Mononuclear cell (primary cell): ENCODE measurements around the gene SAMD4A. TPM values are rescaled to one million over a fixed set of nuclear protein-coding genes. Genes with fewer than 3 reads are reported as not detected.
"Not testable (repeated sequence)": the region's sequence is repeated elsewhere in the genome, so short reads cannot be mapped to it uniquely, and the experiment has no call there.

Source experiments
- H3K27me3 ChIP-seq: 2 replicates; pipeline ENCODE4 v1.6.0; 2011; ENCODE audit warnings: low read length, control low read depth; ENCODE audit not compliant: insufficient read depth
- H3K4me1 ChIP-seq: 2 replicates; pipeline ENCODE4 v1.5.1; 2011; ENCODE audit warnings: mild to moderate bottlenecking, low read length, control low read depth; ENCODE audit not compliant: insufficient read depth
- H3K4me3 ChIP-seq: 2 replicates; pipeline ENCODE4 v1.5.1; 2011; ENCODE audit warnings: mild to moderate bottlenecking, low read length, moderate library complexity
- H3K9me3 ChIP-seq: 2 replicates; pipeline ENCODE4 v1.5.1; 2011; ENCODE audit warnings: low read depth, mild to moderate bottlenecking, control low read depth, low read length
- total RNA-seq: library from RNA; depleted of rRNA; stranded (reverse); fragments of >200 nt; gene quantifications from one replicate; pipeline ENCODE4 v1.2.3, GENCODE V29; 2012

Gene SAMD4A
- total RNA-seq, 1 donor, result 2.0 TPM

- H3K27me3 ChIP-seq, result no peaks in the 10 kb centered on the region
Observed at GRCh38 chr14:54600717-54601109, 33.8 kb downstream of the SAMD4A start.

GRCh38 chr14:54603362-54603761 lies 36.4 kb downstream of the SAMD4A start:
- Histone ChIP-seq H3K27me3 (no peaks in the 10 kb centered on the region), H3K4me3 (no peak overlapping the region), H3K9me3 (no peaks in the 10 kb centered on the region), H3K4me1 (no peaks in the 10 kb centered on the region)

More at GRCh38 chr14:54600717-54601109, 33.8 kb downstream of the SAMD4A start:
- no peaks in the 10 kb centered on the region for H3K9me3 ChIP-seq
- H3K4me1 ChIP-seq, result no peaks in the 10 kb centered on the region
- H3K4me3 ChIP-seq, result no peak overlapping the region

GRCh38 chr14:54606178-54606577 lies 39.2 kb downstream of the SAMD4A start:
- Histone ChIP-seq H3K27me3 (no peaks in the 10 kb centered on the region), H3K9me3 (no peaks in the 10 kb centered on the region)

GRCh38 chr14:54606631-54607133 lies 39.8 kb downstream of the SAMD4A start:
- H3K27me3 ChIP-seq, result no peaks in the 10 kb centered on the region
- no peak overlapping the region for H3K4me3 ChIP-seq
- H3K9me3 ChIP-seq, result no peaks in the 10 kb centered on the region
- no peaks in the 10 kb centered on the region for H3K4me1 ChIP-seq

More at GRCh38 chr14:54606178-54606577, 39.2 kb downstream of the SAMD4A start:
- Histone ChIP-seq H3K4me1 (no peaks in the 10 kb centered on the region), H3K4me3 (no peak overlapping the region)

- Histone ChIP-seq H3K9me3 (no peaks in the 10 kb centered on the region), H3K27me3 (no peaks in the 10 kb centered on the region), H3K4me1 (no peaks in the 10 kb centered on the region), H3K4me3 (no peak overlapping the region)
Observed at GRCh38 chr14:54609576-54609975, 42.6 kb downstream of the SAMD4A start.

- H3K4me1 ChIP-seq, result no peaks in the 10 kb centered on the region
- no peaks in the 10 kb centered on the region for H3K9me3 ChIP-seq
- H3K27me3 ChIP-seq, result no peaks in the 10 kb centered on the region
Observed at GRCh38 chr14:54610051-54610977, 43.4 kb downstream of the SAMD4A start.

GRCh38 chr14:54614296-54614695 lies 47.4 kb downstream of the SAMD4A start:
- Histone ChIP-seq H3K27me3 (no peaks in the 10 kb centered on the region), H3K4me1 (no peaks in the 10 kb centered on the region), H3K9me3 (no peaks in the 10 kb centered on the region), H3K4me3 (no peak overlapping the region)

More at GRCh38 chr14:54610051-54610977, 43.4 kb downstream of the SAMD4A start:
- no peak overlapping the region for H3K4me3 ChIP-seq

- no peaks in the 10 kb centered on the region for H3K27me3 ChIP-seq
- no peaks in the 10 kb centered on the region for H3K9me3 ChIP-seq
- H3K4me1 ChIP-seq, result no peaks in the 10 kb centered on the region
- no peak overlapping the region for H3K4me3 ChIP-seq
Observed at GRCh38 chr14:54617467-54617866, 50.5 kb downstream of the SAMD4A start.

- H3K4me3 ChIP-seq, result no peak overlapping the region
- H3K4me1 ChIP-seq, result peaks cover 5% of the 10 kb centered on the region
- H3K9me3 ChIP-seq, result no peaks in the 10 kb centered on the region
- no peaks in the 10 kb centered on the region for H3K27me3 ChIP-seq
Observed at GRCh38 chr14:54621686-54622085, 54.8 kb downstream of the SAMD4A start.

- Histone ChIP-seq H3K4me1 (peaks cover 12% of the 10 kb centered on the region), H3K27me3 (no peaks in the 10 kb centered on the region), H3K9me3 (no peaks in the 10 kb centered on the region), H3K4me3 (no peak overlapping the region)
Observed at GRCh38 chr14:54622192-54622958, 55.4 kb downstream of the SAMD4A start.

- Histone ChIP-seq H3K4me3 (no peak overlapping the region), H3K9me3 (no peaks in the 10 kb centered on the region), H3K27me3 (no peaks in the 10 kb centered on the region), H3K4me1 (peaks cover 21% of the 10 kb centered on the region)
Observed at GRCh38 chr14:54623279-54624004, 56.5 kb downstream of the SAMD4A start.

- not testable (repeated sequence) for H3K9me3 ChIP-seq, H3K4me3 ChIP-seq, H3K27me3 ChIP-seq
- H3K4me1 ChIP-seq, result peaks cover 27% of the 10 kb centered on the region
Observed at GRCh38 chr14:54624005-54624358, 57.1 kb downstream of the SAMD4A start.

- H3K4me1 ChIP-seq, result peaks cover 35% of the 10 kb centered on the region
- H3K27me3 ChIP-seq, result no peaks in the 10 kb centered on the region
- H3K9me3 ChIP-seq, result no peaks in the 10 kb centered on the region
- no peak overlapping the region for H3K4me3 ChIP-seq
Observed at GRCh38 chr14:54625112-54625511, 58.2 kb downstream of the SAMD4A start.

GRCh38 chr14:54627219-54627539 lies 60.3 kb downstream of the SAMD4A start:
- H3K4me1 ChIP-seq, result peaks cover 36% of the 10 kb centered on the region
- no peak overlapping the region for H3K4me3 ChIP-seq

More at GRCh38 chr14:54627219-54627539, 60.3 kb downstream of the SAMD4A start:
- no peaks in the 10 kb centered on the region for H3K27me3 ChIP-seq
- H3K9me3 ChIP-seq, result no peaks in the 10 kb centered on the region
